NCI-H128 (cell line): Measurements from ENCODE around the gene LY6G6D.

Experiments
- DNase-seq: peaks from one replicate; lab custom pipeline; 2025; ENCODE audit not compliant: unreplicated experiment; lab: John Stamatoyannopoulos, UW

The LY6G6D gene

DNA sequence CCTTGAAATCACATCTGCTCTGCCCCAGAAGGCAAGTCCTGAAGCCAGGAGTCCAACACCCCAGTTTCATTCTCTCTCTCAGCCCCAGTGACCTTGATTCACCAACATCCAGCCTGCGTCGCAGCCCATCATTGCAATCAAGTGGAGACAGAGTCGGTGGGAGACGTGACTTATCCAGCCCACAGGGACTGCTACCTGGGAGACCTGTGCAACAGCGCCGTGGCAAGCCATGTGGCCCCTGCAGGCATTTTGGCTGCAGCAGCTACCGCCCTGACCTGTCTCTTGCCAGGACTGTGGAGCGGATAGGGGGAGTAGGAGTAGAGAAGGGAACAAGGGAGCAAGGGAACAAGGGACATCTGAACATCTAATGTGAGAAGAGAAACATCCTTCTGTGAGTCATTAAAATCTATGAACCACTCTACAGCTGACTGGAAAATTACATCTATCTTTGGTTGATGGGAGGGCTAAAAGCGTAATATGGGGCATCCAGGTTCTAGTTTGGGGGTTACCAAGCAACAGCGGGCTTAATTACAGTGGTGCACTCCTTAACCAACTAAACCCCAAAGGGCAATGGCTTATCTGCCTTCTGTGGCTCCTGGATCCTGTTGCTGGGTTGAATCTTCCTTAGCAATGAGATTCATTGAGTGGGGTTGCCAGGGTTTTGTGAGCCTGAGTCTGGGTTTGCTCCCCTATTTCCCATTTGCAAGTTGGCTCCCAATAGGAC is 2.5 kb downstream of the LY6G6D start:
- no peak for DNase-seq

DNA sequence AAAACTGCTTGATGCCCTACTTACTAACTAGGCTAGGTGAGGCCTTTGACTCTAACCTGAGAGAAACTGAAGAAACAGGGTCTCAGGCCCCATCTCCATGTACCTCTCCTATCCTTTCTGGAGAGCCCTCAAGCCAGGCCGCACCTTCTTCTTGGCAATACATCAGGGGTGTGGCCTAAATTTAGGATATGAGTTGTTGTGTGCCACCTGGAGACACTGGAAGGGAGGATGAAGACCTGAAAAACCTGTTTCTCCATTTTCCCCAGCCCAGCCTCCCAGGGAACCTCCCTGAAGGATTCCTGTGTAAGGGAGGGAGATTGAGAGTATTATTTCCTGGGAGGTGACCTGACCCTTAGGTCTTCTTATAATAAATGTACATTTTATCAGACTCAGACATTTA is 3.1 kb downstream of the LY6G6D start:
- DNase-seq = no peak

DNA sequence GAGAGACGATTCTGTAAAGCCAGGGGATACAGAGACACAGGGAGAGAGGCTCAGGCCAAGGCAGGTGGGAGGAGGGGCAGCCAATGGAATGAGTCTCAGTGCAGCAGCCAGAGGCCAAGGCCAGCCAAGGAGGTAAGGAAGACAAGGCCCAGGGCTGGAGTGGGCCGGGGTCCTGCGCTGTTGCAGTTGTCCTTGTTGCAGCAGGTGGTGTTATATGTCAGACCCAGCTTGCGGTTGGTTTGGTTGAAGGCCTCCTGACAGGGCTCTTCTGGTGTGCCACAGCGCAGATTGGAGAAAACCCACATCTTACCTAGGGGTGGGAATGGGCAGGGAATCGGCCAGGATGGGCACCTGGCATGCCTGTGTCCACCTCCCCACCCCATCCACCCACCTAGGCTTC is 3.9 kb downstream of the LY6G6D start:
- DNase-seq = no peak

DNA sequence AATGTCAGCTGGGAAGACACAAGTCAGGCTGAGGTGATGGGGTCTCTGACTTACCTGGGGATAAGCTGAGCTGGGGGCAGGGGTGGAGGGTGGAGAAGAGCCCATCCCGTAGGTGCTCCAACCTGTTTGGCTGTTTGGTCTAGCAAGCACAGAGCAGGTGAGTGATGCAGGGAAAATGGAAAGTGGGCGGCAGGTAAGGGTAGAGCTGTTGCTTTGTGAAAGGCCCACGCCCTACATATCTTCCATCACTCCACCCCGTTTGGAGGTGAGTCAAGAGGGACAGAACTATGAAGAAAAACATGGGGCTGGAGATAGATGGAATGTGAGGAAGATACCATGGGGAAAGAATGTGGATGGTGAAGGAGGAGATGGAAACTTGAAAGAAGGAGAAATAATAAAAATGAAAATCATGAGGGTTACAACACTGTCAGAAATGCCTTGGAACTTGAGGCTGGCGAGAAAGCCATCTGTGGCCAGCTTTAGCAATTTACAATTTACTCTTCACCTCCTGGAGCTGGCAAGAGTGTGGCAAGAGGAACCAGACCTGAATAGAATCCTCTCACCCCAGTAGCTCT is 5.1 kb downstream of the LY6G6D start:
- no peak for DNase-seq

DNA sequence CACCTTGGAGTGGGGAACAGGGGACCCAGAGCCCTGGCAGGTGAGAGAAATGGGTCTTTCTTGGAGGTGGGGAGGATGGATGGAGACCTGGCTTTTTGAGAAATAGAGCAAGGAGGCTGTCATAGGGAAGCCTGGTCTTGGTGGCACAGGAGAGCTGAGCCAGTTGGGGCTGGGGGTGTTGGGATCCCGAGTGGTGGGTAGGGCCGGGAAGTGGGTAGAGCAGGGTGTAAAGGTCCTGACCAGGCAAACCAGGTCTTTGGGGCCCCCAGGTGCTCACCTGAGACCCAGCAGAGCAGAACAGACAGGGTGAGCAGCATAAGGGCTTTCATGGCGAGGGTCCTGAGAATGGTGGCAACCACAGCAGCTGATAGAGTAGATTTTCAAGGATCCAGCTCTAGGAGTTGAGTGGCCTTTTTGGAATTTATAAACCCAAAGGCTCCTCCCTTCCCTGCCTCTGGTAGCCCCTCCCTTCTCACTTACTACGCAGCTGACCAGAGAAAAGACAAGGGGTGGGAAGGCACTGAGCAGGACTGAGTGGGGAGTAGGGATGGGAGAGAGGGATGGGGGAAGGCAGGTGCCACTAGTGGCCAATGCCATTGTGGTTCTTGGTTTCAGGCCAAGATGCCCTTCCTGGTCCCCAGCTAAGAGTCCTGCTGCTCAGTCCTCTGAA is 6.3 kb downstream of the LY6G6D start, which contains the start of gene LY6G6C:
Gene LY6G6C (minus strand): TSS at position 396 of the 670 bp plus-strand sequence. CDS start 67 bp downstream, at position 329.
- DNase-seq = no peak

DNA sequence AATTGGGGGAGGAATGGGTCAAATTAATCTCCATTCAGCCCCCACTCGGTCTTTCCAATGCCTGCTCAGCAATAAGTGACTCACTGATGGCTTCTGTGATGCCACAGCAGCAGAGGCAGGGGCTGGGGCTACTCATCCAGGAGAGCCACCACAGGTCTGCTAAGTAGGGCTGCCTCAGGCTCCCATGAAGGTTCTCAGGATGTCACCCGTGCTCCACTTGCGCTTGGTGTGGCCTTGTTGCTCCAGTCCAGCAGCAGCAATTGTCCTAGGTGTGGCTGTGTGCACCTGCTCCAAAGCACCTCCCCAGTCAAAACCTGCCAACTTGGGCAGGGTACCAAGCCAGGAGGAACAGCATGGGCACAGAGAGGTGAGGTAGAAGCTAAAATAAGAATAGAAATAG is 7.0 kb downstream of the LY6G6D start:
- no peak for DNase-seq

DNA sequence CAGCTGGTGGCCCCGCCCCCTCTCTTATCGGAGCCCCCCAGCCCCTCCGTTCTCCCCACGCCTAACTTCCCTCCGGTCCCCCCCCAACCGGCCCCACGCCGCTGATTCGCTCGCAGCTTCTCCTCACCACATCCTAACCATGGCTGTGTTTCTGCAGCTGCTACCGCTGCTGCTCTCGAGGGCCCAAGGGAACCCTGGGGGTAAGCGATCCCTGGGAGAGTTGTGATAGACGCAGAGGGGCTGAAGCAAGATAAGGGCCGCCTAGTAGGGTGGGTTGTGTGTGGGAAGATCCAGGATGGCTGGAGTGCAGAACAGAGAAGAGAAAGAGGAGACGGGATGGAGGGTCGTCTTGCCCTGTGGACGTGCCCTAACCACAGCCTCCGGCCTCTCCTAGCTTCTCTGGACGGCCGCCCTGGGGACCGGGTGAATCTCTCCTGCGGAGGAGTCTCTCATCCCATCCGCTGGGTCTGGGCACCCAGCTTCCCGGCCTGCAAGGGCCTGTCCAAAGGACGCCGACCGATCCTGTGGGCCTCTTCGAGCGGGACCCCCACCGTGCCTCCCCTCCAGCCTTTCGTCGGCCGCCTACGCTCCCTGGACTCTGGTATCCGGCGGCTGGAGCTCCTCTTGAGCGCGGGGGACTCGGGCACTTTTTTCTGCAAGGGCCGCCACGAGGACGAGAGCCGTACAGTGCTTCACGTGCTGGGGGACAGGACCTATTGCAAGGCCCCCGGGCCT is 8.3 kb downstream of the LY6G6D start, which contains the start of gene MPIG6B:
Gene MPIG6B (plus strand): TSS at position 129 of the 735 bp plus-strand sequence. CDS start 11 bp downstream, at position 140.
- DNase-seq = no peak

DNA sequence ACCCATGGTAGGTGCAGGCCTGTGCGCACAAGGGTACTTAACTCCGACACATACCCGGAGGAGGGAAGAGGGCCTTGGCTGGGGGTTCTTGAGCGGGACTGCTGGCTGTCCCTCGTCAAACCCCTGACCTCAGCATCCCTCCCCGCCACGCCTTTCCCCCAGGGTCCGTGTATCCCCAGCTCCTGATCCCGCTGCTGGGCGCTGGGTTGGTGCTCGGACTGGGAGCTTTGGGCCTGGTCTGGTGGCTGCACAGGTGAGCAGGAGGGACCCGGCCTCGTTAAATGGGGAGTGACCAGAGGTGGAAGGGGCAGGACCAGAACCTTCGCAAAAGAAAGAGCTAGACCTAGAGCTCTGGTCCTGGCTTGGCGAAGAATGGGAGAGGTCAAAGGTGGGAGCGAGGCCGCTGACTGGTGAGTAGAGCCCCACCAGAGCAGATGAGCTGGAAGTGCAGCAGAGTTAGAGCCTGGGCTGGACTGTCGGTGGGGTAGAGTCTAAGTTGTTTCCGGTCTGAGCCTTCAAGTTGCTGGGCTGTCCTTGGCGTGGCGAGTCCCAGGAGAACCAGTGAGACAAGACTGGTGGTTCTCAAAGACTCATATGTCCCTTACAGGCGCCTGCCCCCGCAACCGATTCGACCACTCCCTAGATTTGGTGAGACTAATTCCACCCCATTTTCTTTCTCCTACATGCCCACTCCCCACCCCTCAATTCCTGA is 9.0 kb downstream of the LY6G6D start:
- no peak for DNase-seq

DNA sequence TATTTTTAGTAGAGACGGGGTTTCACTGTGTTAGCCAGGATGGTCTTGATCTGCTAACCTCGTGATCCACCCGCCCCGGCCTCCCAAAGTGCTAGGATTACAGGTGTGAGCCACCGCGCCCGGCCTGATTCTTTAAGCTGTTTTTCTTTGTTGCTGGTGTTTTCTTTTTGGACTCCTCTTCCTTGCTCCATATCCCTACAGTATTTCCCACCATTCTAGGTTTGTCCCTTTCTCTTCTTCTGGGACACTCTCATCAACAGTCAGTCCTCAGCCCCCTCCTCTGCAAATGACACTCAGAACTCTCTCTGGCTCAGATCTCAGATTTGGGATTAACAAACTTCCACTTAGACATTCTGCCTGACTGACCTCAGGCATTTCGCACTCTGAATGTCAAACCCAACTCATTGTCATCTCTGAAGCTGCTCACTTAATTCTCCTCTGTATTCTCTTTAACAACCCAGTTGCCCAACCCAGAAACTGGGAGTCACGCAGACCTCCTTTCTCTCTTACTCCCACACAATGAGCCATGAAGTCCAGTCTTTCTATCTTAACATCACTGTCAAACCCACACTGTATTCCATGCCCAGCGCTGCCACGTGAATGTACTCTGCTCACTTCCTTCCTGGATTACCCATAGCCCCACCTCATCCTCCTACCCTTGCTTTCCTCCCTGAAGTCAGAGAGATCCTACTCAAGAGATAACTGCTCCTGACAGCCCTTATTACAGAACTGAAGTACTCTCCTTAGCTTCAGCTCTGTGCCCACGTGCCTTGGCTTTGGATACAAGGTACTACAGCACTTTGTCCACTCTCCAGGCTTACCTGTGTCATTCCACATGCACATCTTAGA is 10.6 kb downstream of the LY6G6D start:
- no peak for DNase-seq

DNA sequence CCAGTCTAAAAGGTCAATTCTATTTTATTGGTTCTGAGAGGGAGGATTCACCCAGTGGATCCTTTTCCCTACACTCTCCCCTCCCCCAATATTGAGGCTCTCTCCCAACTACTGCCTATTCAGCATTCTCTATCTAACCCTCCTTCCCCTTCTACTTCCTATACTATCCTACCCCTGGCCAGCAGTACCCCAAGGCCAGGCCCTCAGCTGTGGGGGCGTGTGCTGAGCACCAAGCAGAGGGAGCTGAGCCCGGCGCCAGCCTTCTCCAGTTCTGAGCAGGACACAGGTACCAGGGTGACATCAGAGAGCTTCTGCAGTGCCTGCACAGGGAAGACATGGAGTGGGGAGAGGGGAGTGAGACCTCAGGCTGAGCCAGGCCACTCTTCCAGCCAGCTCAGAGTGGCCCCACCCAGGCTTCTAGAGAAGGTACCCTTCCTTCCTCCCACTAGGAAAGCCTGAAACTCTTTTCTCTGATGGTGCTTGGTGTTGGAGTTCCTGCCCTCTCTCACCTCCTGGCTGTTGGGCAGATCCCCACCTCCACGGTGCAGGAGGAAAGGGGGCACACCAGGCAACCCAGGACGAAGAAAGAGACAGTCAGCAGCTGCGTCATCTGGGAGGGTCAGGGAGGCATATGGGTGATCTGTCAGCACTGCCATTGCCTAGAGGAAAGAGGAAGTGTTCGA is 12.0 kb downstream of the LY6G6D start:
- DNase-seq = no peak

DNA sequence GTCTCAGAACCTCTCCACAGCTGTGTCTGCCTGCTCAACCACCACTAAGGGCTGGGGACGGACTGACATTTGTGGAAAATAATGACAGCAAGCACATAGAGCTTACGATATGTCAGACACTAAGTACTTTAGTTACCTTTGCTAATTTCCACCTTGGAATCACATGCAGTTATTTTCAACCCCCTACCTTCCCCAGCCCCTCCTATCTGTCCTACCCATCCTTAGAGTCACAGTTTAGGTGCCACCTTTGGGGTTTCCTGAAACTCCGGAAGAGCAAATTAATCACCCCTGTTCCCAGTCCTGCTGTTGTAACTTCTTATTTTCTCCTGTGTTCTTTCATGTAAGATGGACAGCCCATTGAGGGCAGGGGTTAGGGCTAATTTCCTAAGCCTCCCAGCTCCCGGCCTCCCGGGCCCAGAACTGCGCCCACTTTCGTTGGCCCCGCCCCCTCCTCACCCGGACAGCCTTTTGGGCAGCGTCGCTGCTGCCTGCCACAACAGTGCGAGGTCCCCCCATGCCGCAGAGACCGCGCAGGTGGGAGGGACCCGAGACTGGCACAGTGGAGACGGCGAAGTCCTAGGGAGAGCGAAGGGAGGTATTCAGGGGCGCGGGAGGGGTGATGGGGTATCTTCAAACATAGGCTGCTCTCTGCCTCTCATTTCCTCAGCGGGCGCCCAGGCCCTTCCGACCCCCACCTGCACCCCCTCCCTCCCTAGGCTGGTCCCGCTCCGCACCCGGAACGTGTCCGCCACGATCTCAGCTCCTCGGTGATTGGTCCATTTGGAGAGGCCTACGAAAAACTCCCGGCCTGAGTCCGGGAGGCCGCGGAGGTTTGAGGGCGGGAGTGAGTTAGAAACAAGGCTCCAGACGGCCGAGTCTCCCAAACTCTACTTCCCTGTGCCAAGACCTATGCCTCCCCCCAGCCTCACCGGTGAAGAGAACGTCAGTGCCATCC is 12.8 kb downstream of the LY6G6D start:
- no peak for DNase-seq

DNA sequence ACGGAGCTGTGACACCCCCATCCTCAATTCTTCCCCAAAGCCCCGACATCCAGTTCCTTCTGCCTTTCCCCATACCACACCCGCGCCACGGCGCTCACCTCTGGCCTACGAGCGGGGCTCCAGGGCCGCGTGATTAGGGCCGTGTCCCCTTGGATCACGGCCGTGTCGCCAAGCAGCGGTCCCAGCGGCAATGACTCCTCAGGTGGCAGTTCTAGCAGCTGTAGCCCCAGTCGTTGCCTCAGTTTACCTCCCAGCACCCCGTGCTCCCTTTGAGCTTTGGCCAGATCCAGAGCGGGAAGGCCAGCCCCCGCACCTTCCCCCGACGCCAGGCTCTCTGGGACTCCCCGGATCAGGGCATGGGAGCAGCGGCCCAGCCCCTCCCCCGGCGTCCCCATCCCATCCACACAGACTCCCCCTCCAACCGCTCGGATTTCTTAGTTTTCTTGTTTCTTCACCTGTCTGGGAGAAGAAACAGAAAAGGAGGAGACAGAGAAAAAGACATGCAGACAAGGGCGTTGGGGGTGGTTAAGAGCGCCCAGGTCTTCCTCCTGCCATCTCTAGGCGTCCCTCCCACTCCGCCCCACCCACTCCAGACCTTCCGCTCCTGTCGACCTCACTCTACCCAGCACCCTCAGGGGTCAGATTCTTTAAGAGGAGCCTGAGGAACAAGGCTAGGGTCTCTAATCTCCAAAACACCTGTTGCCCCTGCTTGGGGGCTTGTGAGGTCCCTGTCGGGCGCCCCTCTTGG is 13.8 kb downstream of the LY6G6D start, which contains the start of gene DDAH2:
Gene DDAH2 (minus strand): TSS at position 533 of the 748 bp plus-strand sequence. CDS start 138 bp downstream, at position 395.
- DNase-seq = no peak

DNA sequence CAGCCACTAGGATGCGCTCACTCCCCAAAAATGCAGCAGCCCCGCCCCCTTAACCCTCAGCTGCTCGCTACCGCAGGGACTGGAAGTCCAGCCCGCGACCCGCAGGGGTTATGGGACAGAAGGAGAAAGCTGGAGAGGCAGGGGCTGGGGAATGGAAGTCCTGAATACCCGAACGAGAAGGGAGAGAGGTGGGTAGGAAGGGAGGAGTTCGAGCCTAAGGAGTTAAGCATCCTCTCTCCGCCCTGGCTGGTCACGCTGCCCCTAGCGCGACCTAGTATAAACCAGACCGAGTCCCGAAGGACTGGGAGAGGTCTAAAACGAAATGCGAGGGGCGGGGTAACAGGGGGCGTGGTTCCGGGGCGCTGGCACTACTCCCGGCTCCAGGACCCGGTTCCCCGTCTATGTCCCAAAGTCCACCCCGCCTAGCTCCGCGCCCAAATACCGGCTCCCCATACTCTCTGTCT is 14.4 kb downstream of the LY6G6D start:
- peak; percentile 47 for DNase-seq

DNA sequence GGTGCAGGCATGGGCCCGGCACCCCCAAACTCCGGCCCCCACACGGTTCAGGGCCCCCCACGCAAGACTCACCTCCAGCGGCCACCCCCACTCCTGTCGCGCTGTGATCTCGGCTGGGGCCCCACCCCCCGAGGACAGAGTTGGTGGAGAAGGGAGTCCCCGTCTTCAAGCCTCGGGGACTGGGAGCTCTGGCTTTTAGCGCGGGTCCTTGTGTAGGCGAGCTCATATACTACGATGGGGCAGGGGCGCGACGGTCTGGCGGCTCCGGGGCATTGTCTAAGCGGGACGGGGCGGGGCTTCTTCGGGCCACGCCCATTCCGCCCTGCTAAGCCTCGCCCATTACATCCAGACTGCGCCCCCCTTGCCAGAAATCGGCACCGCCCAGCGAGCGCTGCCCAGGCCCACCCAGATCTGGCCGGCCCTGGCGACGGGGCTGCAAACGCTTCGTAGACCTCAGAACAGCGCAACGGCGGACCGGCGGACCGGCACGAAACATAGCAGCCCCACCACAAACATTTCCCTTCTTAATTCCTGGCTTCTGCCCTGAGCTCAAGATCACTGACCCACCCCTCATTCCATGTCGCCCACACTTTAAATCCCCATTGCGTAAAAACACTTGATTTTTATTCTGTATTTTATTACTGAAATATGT is 15.0 kb downstream of the LY6G6D start:
- DNase-seq = no peak

DNA sequence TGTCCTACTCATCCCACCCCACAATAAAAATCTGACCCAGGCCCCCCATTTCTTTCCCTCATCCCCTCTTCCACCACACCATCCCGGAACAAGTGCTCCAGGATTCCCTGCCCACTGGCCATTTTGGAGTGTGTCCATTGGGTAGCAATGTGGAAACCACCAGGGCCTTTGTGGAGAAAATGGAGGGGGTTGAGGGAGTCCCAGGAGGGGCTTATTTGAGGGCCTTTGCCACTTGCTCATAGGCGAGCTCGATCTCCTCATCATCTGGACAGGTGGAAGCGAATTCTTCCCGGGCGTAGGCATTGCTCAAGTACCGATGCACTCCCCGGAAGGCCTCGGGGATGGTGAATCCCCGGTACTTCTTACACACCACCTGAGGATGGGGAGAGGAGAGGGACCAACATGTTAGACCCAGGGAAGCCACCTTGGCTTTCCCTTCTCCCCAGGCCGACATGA is 15.5 kb downstream of the LY6G6D start:
- no peak for DNase-seq

DNA sequence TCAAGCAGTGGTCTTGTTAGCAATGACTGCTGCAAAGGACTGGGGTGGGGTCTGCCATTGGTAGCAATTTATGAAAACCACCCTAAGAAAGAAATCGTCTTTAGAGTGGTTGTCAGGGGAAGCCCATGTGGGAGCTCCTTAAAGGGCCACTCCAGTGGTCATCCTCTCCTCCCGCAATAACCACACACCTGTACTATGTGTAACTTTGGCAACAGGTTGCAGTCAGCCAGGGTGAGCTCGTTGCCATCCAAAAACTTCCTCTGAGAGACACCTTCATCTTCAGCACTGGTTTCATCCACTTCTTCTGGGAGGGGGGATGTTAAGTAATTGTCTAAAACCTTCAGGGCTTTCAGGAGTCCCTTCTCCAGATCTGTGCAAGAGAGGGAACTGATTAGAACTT is 16.9 kb downstream of the LY6G6D start:
- DNase-seq = no peak

DNA sequence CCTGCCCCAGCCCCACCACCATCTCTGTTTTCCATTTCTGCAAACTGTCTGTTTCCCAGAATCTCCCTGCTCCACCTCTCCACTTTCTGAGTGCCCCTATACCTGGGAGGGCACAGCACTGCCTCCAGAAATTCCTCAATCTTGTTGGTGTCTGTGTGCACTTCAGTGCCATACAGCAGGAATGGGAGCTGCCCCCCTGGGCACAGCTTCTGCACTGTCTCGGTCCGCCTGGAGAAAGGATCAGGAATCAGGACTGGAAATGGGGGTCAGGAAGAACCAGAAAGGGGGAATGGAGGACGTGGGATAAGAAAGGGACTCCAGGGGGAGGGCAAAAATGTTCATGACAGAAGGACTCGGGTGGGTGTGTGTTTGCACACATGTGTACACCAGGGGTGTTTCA is 18.6 kb downstream of the LY6G6D start:
- no peak for DNase-seq
